HepG2 (cell line): ENCODE data around the gene CREG2. TPM values are rescaled to one million over a fixed set of nuclear protein-coding genes. Genes with fewer than 3 reads are reported as not detected.

Experiments used
- ATAC-seq: fragments of 200-7000 bp; cut with Tn5 transposase; 3 replicates; pipeline ENCODE4 v1.9.1; 2020; ENCODE audit warnings: mild to moderate bottlenecking, moderate library complexity
- BruUV-seq: library from RNA; stranded (reverse); fragments of 400-500 nt; replicated peaks from 2 replicates; lab custom pipeline; 2021; lab: Mats Ljungman, UMichigan
- CTCF ChIA-PET: fragments of 300-600 bp; formaldehyde crosslinking; extraction: SDS; loops from one replicate; lab custom pipeline; 2021; ENCODE audit warnings: low total read pairs, inconsistent platforms, low intra/inter-chr PET ratio; lab: Yijun Ruan, JAX
- POLR2A ChIA-PET: fragments of 350-600 bp; sonication (Branson Sonifier 250); formaldehyde crosslinking; loops from one replicate; lab custom pipeline; 2020; ENCODE audit warnings: antibody characterized with exemption, inconsistent platforms; lab: Yijun Ruan, JAX
- DNase-seq: peaks from one replicate; pipeline ENCODE4 v3.0.0-alpha.2; 2015; ENCODE audit warnings: low spot score
- FAIRE-seq: peaks from 3 replicates; lab custom pipeline; 2011; peaks lifted over from hg19 to GRCh38; lab: Jason Lieb, UNC
- H2AFZ ChIP-seq: one replicate; pipeline ENCODE4 v1.6.1; 2011; ENCODE audit warnings: low read length, inconsistent platforms
- H3K27ac ChIP-seq: fragments of 300-600 bp; 3 replicates; pipeline ENCODE4 v1.8.0; 2011; ENCODE audit warnings: mixed run types, mild to moderate bottlenecking, mixed read lengths, low read length, inconsistent platforms; ENCODE audit not compliant: insufficient read depth; ENCODE audit errors: extremely low read length
- H3K27me3 ChIP-seq, 2 experiments: fragments of 200-600 bp in 1 of 2; 2 replicates in 1 of 2; 3 replicates in 1 of 2; pipeline versions ENCODE4 v1.6.0 to v1.8.0; 2011; ENCODE audit warnings: low read length in 2 of 2, mild to moderate bottlenecking in 2 of 2, moderate library complexity in 2 of 2, inconsistent platforms in 1 of 2; ENCODE audit not compliant: insufficient read depth in 2 of 2, control insufficient read depth in 1 of 2
- H3K36me3 ChIP-seq, 2 experiments: fragments of 200-600 bp in 1 of 2; replicated peaks in 1 of 2; 2 replicates in 1 of 2; 3 replicates in 1 of 2; pipeline versions ENCODE4 v1.5.1 to v1.8.0; 2011; ENCODE audit warnings: low read length in 2 of 2, inconsistent platforms in 1 of 2; ENCODE audit not compliant: insufficient read depth in 2 of 2, control insufficient read depth in 1 of 2
- H3K4me1 ChIP-seq: 2 replicates; pipeline ENCODE4 v1.5.1; 2012; ENCODE audit warnings: low read length, inconsistent platforms; ENCODE audit not compliant: insufficient read depth
- H3K4me2 ChIP-seq: 2 replicates; pipeline ENCODE4 v1.6.0; 2011; ENCODE audit warnings: low read depth, low read length, inconsistent platforms
- H3K4me3 ChIP-seq, 3 experiments: fragments of 200-600 bp in 1 of 3; sonication (generic), shearing (Covaris generic) in 1 of 3; replicated peaks in 1 of 3; 2 replicates each; pipeline ENCODE4 v1.5.1; 2011 to 2016; ENCODE audit warnings: low read length in 3 of 3, inconsistent platforms in 2 of 3, low read depth in 2 of 3, mild to moderate bottlenecking in 2 of 3, control low read depth in 1 of 3, mixed read lengths in 1 of 3; ENCODE audit not compliant: insufficient read depth in 1 of 3
- H3K79me2 ChIP-seq: one replicate; pipeline ENCODE4 v1.6.1; 2011; ENCODE audit warnings: low read length, inconsistent platforms; ENCODE audit not compliant: insufficient read depth
- H3K9ac ChIP-seq: 2 replicates; pipeline ENCODE4 v1.6.0; 2011; ENCODE audit warnings: mild to moderate bottlenecking, low read depth, low read length, inconsistent platforms; ENCODE audit not compliant: insufficient read depth
- H3K9me3 ChIP-seq: 2 replicates; pipeline ENCODE4 v1.5.1; 2012; ENCODE audit warnings: mild to moderate bottlenecking, low read length
- H4K20me1 ChIP-seq: 2 replicates; pipeline ENCODE4 v1.6.0; 2011; ENCODE audit warnings: inconsistent platforms, mild to moderate bottlenecking, low read length, moderate library complexity; ENCODE audit not compliant: insufficient read depth
- GATAD2A ChIP-seq: IDR thresholded peaks from 2 replicates; pipeline ENCODE4 v1.6.1; 2016
- HDAC1 ChIP-seq: sonication (generic); formaldehyde crosslinking; IDR thresholded peaks from 2 replicates; pipeline ENCODE4 v1.5.1; 2020; ENCODE audit warnings: mild to moderate bottlenecking, missing genetic modification reagents
- HMG20A ChIP-seq: IDR thresholded peaks from 2 replicates; pipeline ENCODE4 v1.6.1; 2016; ENCODE audit warnings: borderline replicate concordance
- LCORL ChIP-seq, 2 experiments: fragments of 450-650 bp in 1 of 2; sonication (generic) in 1 of 2; formaldehyde crosslinking in 1 of 2; IDR thresholded peaks; 2 replicates each; pipeline versions ENCODE4 v1.5.0 to v1.6.1; 2017 to 2020; ENCODE audit warnings: antibody characterized with exemption in 1 of 2, missing genetic modification reagents in 1 of 2
- PITX1 ChIP-seq: sonication (generic); formaldehyde crosslinking; IDR thresholded peaks from 2 replicates; pipeline ENCODE4 v1.5.1; 2020; ENCODE audit warnings: mild to moderate bottlenecking, missing genetic modification reagents
- SMC3 ChIP-seq: IDR thresholded peaks from 2 replicates; pipeline ENCODE4 v1.6.1; 2011; ENCODE audit warnings: low read length, improper control_type of control experiment
- SOX5 ChIP-seq: IDR thresholded peaks from 2 replicates; pipeline ENCODE4 v1.6.1; 2016; ENCODE audit warnings: borderline replicate concordance
- TBX2 ChIP-seq: sonication (generic); formaldehyde crosslinking; IDR thresholded peaks from 2 replicates; pipeline ENCODE4 v1.5.0; 2020; ENCODE audit warnings: missing genetic modification reagents, mild to moderate bottlenecking, borderline replicate concordance
- TEAD3 ChIP-seq: optimal IDR thresholded peaks from 2 replicates; pipeline ENCODE3; 2016; ENCODE audit warnings: borderline replicate concordance
- ZNF383 ChIP-seq: sonication (generic); formaldehyde crosslinking; IDR thresholded peaks from 2 replicates; pipeline ENCODE4 v1.4.0; 2020; ENCODE audit warnings: missing genetic modification reagents, mild to moderate bottlenecking, borderline replicate concordance
- ZNF749 ChIP-seq: sonication (generic); formaldehyde crosslinking; IDR thresholded peaks from 2 replicates; pipeline ENCODE4 v1.8.0; 2022; ENCODE audit warnings: mild to moderate bottlenecking, missing genetic modification reagents, moderate library complexity, borderline replicate concordance
- ZNF772 ChIP-seq: sonication (generic); formaldehyde crosslinking; IDR thresholded peaks from 2 replicates; pipeline ENCODE4 v1.5.0; 2020; ENCODE audit warnings: mild to moderate bottlenecking, missing genetic modification reagents
- ZNF782 ChIP-seq: sonication (generic); formaldehyde crosslinking; IDR thresholded peaks from 2 replicates; pipeline ENCODE4 v1.4.0; 2020; ENCODE audit warnings: missing genetic modification reagents, mild to moderate bottlenecking, borderline replicate concordance
- WGBS: methylation state at CpG from one replicate; pipeline ENCODE4 v1.1.6; 2017; ENCODE audit warnings: low lambda C conversion rate; 5-methylcytosine and 5-hydroxymethylcytosine counted together
- in situ Hi-C: cut with HindIII; loops from 2 replicates; pipeline ENCODE4 v1.10.0; 2017; ENCODE audit warnings: low pct_unique_long_range_greater_than_20kb; ENCODE audit not compliant: extremely low pct_ligation_motif_present
- intact Hi-C: fragments of 100-400 bp; cut with micrococcal nuclease; formaldehyde crosslinking; loops from one replicate; pipeline ENCODE4 v1.10.0; 2022; ENCODE audit not compliant: unreplicated experiment
- polyA plus RNA-seq, 8 experiments: library from polyadenylated mRNA; depleted of rRNA in 3 of 8; stranded (reverse) in 7 of 8; unstranded in 1 of 8; fragments of >200 nt; fragmentation: Illumina TruSeq in 4 of 8; extraction: Trizol in 4 of 8; gene quantifications; 2 replicates each; pipeline versions ENCODE4 v1.2.1 to v1.2.3, GENCODE V29; 2011 to 2016; ENCODE audit warnings: low read depth in 4 of 8, missing spikeins in 1 of 8, mixed read lengths in 1 of 8; ENCODE audit not compliant: insufficient read depth in 1 of 8
- total RNA-seq, 5 experiments: library from RNA; depleted of rRNA; stranded (reverse); fragments of >200 nt; fragmentation: Illumina TruSeq; extraction: Trizol; gene quantifications; 2 replicates each; pipeline ENCODE4 v1.2.3, GENCODE V29; 2016; ENCODE audit warnings: low read depth in 1 of 5
- TF ChIP-seq, protein P1 (sequence below): IDR thresholded peaks from 2 replicates; pipeline ENCODE4 v1.6.1; 2018; ENCODE audit warnings: missing genetic modification reagents, mild to moderate bottlenecking, missing compliant biosample characterization
- TF ChIP-seq, protein P2 (sequence below): sonication (generic); formaldehyde crosslinking; IDR thresholded peaks from 2 replicates; pipeline ENCODE4 v1.8.1; 2023; ENCODE audit warnings: mild to moderate bottlenecking, missing genetic modification reagents
- TF ChIP-seq, protein P3 (sequence below): sonication (generic); formaldehyde crosslinking; IDR thresholded peaks from 2 replicates; pipeline ENCODE4 v1.4.0; 2020; ENCODE audit warnings: missing genetic modification reagents
- TF ChIP-seq, protein P4 (sequence below): sonication (generic); formaldehyde crosslinking; IDR thresholded peaks from 2 replicates; pipeline ENCODE4 v1.5.0; 2020; ENCODE audit warnings: mild to moderate bottlenecking, missing genetic modification reagents, moderate library complexity

Gene CREG2
- total and polyA plus RNA-seq, 2 of the 13 experiments (the other 11 are each of a cell fraction or from before 2014, with no cell fraction given), result 0.18 to 0.26 TPM

DNA sequence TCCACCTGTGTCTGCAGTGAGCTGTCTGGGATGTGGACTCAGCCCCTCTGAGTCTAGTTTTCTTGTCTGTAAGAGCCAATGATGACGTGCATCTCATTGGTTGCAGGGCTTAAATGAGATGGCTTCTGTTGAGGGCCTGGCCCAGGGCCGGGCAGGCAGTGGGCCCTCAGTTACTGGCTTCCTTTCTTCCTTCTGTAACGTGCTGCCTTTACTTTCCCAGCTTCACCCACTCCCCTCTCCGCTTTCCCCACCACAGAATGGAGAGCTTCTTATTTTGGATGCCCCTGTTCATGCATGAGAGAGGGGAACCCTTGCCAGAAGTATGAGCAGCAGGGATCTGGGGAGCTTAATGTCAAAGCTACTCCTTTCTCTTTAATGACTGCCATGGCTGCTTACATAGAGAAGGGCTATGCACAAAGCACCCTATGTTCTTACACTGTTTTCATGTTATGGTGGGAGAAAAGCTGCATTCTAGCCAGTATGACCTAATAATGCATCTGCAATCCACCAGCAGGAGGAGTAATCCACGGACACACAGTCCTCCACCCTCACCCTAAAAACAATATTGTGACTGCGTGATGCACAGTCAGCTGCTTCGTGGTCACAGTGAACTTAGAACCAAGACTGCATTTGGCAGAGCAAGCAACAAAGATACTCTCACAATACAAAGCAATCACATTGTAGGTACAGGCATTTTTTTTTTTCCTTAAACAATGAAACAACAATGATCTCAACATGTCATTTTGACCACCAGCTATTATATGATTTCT lies 37.2 kb downstream of the CREG2 start:
- Histone ChIP-seq H3K79me2 (no peaks in the 10 kb centered on the region), H3K27me3 (no peaks in the 10 kb centered on the region; a peak in 2 of 5 replicates), H3K4me3 (no peak overlapping the region; a peak in 1 of 6 replicates), H3K4me2 (0 out of 2 replicates have a peak overlapping the region, but pooled peaks have one; percentile 16), H3K9ac (no peak overlapping the region), H3K9me3 (no peaks in the 10 kb centered on the region), H4K20me1 (no peaks in the 10 kb centered on the region), H3K36me3 (no peaks in the 10 kb centered on the region), H3K4me1 (peaks cover 27% of the 10 kb centered on the region), H2AFZ (no peak overlapping the region), H3K27ac (no peak overlapping the region)
- peak; percentile 66 for FAIRE-seq
- peak; percentile 50 for DNase-seq
- intact Hi-C loops, result loop anchor here (10.0 kb wide), 2 partner anchors 245 to 475 kb away; no protein-coding TSS in a partner anchor
- 28% methylated on average over 7 of the region's 7 CpGs for WGBS
- CTCF ChIA-PET, result interaction anchor here (1.4 kb wide), 1 partner anchor 37 kb away, joined by 5 read pairs; the partner anchor contains the start of gene CREG2
- in situ Hi-C loops, result no loop called here
- peak; percentile 91 for ATAC-seq
- BruUV-seq, result no TSS peak
- POLR2A ChIA-PET, result no interaction called here
- TF ChIP-seq GATAD2A (peak; percentile 43; the same call in 1 of the 2 replicates), ZNF749 (CRISPR knock-in tag) (no peak), ZNF772 (CRISPR knock-in tag) (no peak), SOX5 (CRISPR knock-in tag) (peak; percentile 59; the same call in 1 of the 2 replicates), LCORL (IDR thresholded peaks at IDR 0.05) (no peak), LCORL (CRISPR knock-in tag; IDR thresholded peaks at IDR 0.05) (0 out of 2 replicates have a peak, but pooled peaks have one; percentile 46), TBX2 (CRISPR knock-in tag) (0 out of 2 replicates have a peak, but pooled peaks have one; percentile 23), HDAC1 (CRISPR knock-in tag) (no peak), HMG20A (peak; percentile 26; the same call in 1 of the 2 replicates), ZNF383 (CRISPR knock-in tag) (no peak), ZNF782 (CRISPR knock-in tag) (no peak), SMC3 (peak; percentile 55), PITX1 (no peak), TEAD3 (CRISPR knock-in tag) (peak; percentile 35)
- TF ChIP-seq, protein P1, sequence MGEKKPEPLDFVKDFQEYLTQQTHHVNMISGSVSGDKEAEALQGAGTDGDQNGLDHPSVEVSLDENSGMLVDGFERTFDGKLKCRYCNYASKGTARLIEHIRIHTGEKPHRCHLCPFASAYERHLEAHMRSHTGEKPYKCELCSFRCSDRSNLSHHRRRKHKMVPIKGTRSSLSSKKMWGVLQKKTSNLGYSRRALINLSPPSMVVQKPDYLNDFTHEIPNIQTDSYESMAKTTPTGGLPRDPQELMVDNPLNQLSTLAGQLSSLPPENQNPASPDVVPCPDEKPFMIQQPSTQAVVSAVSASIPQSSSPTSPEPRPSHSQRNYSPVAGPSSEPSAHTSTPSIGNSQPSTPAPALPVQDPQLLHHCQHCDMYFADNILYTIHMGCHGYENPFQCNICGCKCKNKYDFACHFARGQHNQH (CRISPR knock-in tag), result peak; percentile 51; the same call in 1 of the 2 replicates
- TF ChIP-seq, protein P2, sequence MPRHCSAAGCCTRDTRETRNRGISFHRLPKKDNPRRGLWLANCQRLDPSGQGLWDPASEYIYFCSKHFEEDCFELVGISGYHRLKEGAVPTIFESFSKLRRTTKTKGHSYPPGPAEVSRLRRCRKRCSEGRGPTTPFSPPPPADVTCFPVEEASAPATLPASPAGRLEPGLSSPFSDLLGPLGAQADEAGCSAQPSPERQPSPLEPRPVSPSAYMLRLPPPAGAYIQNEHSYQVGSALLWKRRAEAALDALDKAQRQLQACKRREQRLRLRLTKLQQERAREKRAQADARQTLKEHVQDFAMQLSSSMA (CRISPR knock-in tag), result no peak
- TF ChIP-seq, protein P3, sequence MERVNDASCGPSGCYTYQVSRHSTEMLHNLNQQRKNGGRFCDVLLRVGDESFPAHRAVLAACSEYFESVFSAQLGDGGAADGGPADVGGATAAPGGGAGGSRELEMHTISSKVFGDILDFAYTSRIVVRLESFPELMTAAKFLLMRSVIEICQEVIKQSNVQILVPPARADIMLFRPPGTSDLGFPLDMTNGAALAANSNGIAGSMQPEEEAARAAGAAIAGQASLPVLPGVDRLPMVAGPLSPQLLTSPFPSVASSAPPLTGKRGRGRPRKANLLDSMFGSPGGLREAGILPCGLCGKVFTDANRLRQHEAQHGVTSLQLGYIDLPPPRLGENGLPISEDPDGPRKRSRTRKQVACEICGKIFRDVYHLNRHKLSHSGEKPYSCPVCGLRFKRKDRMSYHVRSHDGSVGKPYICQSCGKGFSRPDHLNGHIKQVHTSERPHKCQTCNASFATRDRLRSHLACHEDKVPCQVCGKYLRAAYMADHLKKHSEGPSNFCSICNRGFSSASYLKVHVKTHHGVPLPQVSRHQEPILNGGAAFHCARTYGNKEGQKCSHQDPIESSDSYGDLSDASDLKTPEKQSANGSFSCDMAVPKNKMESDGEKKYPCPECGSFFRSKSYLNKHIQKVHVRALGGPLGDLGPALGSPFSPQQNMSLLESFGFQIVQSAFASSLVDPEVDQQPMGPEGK (CRISPR knock-in tag), result 0 out of 2 replicates have a peak, but pooled peaks have one; percentile 11
- TF ChIP-seq, protein P4, sequence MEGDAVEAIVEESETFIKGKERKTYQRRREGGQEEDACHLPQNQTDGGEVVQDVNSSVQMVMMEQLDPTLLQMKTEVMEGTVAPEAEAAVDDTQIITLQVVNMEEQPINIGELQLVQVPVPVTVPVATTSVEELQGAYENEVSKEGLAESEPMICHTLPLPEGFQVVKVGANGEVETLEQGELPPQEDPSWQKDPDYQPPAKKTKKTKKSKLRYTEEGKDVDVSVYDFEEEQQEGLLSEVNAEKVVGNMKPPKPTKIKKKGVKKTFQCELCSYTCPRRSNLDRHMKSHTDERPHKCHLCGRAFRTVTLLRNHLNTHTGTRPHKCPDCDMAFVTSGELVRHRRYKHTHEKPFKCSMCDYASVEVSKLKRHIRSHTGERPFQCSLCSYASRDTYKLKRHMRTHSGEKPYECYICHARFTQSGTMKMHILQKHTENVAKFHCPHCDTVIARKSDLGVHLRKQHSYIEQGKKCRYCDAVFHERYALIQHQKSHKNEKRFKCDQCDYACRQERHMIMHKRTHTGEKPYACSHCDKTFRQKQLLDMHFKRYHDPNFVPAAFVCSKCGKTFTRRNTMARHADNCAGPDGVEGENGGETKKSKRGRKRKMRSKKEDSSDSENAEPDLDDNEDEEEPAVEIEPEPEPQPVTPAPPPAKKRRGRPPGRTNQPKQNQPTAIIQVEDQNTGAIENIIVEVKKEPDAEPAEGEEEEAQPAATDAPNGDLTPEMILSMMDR (CRISPR knock-in tag), result peak; percentile 58
